Astrocyte of the cerebellum (primary cell): ENCODE data around the gene UBE2D2.

Experiments used
- DNase-seq: peaks from one replicate; pipeline ENCODE4 v3.0.0-alpha.2; 2011; ENCODE audit warnings: low read depth
- H3K4me3 ChIP-seq: 2 replicates; pipeline ENCODE4 v1.5.1; 2011; ENCODE audit warnings: mild to moderate bottlenecking, low read depth, low read length, moderate library complexity
- in situ Hi-C: cut with HindIII; loops from 2 replicates; pipeline ENCODE4 v1.10.0; 2017; ENCODE audit warnings: low sequenced_read_pairs
- TF ChIP-seq, protein P1 (sequence below): IDR thresholded peaks from 2 replicates; pipeline ENCODE4 v1.5.1; 2012; ENCODE audit warnings: low read length, low read depth, moderate library complexity, mild to moderate bottlenecking; ENCODE audit errors: missing control alignments

UBE2D2 gene

DNA sequence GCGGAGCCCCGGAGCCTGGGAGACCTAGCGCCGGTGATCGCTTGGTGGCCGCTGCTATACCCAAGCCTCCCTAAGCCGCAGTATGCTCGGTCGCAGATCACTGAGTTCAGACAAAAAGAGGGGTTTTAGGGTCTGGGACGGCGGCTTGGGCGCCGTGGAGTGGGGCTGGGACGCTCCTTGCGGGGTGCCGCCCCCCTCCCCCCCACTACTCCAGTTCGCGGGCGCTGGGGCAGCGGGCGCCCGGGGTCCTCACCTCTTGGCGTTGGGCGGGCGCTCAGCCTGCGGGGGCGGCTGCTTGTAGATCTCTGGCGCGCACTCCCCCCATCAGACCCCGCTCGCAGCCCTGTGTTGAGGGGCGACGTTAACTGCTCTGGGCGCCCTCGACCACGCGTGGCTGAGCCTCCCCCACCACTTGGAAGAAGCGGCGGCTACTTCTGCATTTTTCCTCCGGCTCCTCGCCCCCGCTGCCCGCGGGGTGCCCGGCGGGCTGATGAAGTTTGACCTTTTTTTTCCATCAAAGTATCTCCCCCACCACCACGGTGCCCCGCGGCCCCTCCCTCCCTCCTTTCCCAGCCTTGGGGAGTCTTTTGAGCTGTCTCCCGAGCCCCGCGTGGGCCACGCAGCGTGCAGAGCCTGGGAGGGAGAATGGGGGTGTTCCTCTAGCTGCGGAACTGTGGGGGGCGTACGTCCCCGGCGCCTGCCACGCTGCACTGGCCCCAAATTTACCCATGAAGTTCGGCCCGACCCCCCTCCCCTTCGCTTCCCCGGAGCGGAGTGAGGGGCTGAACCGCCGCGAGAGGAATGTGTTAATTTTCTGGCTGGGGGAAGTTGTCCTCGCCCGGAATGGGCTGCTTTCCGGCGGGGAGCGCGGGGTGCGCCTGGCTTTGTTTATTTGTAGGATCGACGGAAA lies 88.2 kb downstream of the UBE2D2 start:
- in situ Hi-C loops: loop anchor here (5.0 to 10.0 kb wide), 3 partner anchors 45 to 98 kb away; no protein-coding TSS in a partner anchor
- no peak for DNase-seq
- peak overlapping the region; percentile 90 for H3K4me3 ChIP-seq
- TF ChIP-seq, protein P1, sequence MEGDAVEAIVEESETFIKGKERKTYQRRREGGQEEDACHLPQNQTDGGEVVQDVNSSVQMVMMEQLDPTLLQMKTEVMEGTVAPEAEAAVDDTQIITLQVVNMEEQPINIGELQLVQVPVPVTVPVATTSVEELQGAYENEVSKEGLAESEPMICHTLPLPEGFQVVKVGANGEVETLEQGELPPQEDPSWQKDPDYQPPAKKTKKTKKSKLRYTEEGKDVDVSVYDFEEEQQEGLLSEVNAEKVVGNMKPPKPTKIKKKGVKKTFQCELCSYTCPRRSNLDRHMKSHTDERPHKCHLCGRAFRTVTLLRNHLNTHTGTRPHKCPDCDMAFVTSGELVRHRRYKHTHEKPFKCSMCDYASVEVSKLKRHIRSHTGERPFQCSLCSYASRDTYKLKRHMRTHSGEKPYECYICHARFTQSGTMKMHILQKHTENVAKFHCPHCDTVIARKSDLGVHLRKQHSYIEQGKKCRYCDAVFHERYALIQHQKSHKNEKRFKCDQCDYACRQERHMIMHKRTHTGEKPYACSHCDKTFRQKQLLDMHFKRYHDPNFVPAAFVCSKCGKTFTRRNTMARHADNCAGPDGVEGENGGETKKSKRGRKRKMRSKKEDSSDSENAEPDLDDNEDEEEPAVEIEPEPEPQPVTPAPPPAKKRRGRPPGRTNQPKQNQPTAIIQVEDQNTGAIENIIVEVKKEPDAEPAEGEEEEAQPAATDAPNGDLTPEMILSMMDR: no peak

DNA sequence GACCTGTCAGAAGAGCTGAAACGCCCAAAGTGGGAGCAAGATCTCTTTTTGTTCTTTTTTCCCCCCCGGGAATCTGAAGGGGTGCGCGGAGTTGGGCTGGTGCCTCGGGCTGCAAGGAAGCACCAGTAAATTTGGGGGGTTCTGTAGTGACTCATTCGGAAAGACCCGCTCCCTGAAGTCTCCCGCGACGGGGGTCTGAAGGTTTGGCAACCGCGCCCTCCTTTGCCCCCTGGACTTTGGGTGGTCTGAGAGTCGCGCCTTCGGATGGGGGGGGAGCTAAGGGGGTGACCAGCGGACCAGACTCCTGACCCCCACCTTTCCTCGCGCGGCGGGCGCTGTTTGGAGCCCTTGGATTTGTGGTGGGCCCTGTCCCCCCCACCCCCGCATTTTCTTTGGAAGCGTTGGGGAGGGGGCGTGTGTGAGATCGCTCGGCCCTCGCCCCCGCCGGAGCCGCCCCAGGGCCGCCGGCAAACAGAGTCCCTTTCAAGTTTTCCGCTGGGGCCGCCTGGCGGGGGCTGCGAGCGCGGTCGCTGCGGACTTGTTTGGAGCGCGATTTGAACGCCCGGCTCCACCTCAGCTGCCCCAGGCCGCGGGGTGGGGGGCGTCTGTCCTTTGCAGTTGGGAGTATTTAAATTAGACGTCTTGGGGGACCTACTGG lies 89.0 kb downstream of the UBE2D2 start:
- in situ Hi-C loops: no loop called here

DNA sequence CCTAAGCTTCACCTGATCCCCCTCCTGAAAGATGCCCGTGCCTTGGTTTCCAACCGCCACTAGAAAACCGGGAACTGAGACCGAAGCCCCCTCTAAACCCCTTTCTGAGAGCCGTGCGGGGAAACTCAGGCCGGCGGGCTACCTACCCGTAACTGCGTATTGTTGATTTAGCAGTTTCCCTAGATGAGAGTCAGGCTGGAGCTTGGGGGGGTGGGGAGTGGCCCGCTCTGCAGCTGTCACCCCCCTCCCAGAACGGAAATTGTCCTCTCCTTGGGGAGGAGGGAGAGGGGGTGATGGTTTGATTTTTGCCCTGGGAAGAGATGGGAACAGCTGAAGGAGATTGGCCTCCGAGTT lies 89.5 kb downstream of the UBE2D2 start:
- in situ Hi-C loops: no loop called here
- TF ChIP-seq, protein P1: no peak
- no peak for DNase-seq
- H3K4me3 ChIP-seq: peak overlapping the region; percentile 90

More for the DNA sequence above, 89.0 kb downstream of the UBE2D2 start:
- peak overlapping the region; percentile 90 for H3K4me3 ChIP-seq
- TF ChIP-seq, protein P1: peak; percentile 54
- DNase-seq: no peak

DNA sequence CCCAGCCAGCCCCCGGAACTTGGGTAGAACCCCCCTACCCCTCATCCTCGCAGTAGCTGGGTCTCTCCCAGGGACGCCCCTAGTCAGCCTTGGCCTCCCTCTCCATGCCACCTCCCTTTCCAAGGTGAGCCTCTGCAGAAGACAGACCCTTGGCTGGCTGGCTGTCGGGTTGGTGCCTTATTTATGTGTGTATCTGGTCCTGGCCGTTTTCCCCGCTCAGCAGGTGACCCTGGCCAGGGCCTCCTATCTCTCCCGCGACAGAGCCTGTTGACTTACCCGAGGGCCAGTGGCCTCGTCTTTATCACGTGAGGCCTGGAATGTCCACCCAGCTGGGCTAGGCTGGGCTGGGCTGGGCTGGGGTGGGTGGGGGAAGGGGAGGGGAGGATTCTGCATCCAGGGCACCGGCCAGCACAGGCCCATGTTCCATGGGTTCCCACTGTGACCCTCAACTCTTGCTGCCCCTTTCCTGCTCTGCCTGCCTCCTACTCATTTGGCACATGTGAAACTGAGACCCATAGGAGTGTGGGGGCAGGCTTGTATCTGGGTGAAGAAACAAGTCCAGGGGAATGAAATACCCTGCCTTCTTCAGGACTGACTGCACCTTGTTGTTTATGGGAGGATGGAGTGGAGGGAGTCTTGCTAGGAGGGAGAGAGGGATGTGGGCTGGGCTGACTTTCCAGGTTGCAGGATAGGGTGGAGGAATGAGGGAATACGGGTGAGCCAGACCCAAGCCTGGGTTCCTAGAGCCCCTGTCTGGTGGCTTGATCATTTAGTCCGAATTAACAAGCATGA lies 90.1 kb downstream of the UBE2D2 start:
- no peak for DNase-seq
- TF ChIP-seq, protein P1: no peak
- H3K4me3 ChIP-seq: peak overlapping the region; percentile 90
- in situ Hi-C loops: no loop called here

DNA sequence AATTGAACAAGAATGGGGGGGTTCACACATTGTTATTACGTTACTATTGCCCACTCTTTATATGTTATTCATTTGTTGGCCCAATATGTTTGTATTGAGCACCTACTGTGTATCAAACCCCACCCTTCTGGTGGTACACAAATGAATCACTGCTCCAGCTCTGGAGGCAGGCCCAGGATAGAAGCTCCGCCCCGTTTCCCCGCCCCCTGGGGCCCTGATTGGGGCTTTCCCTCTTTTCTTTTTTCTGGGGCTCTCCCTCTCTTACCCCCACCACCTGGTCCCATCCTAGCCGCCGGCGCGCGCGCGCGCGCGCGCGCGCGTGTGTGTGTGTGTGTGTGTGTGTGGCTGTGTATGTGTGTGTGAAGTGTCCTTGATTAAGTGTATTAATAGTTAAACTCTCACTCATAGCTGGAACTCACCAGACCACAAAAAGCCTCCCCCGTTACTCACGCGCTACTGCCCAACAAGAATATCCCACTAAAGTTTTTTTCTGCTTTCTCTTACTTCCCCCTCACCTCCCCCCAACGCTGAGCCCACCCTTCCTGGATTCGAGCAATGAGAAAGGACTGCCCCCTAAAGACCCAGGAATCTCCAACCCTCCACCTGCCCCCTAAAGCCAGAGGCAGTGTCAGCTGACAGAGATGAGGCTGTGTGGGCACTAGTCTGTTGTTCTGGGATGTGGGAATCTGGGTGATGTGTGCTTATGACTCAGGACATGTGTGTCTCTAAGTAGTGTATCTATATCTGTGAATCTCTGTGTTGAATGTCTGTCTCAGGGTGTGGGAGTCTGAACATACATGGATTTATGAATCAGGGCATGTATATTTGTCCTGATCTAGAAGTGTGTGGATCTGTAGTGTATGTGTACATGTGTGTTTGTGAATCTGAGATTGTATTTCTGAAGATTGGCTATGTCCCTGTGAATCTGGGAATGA lies 91.0 kb downstream of the UBE2D2 start:
- TF ChIP-seq, protein P1: no peak
- in situ Hi-C loops: no loop called here
- H3K4me3 ChIP-seq: peak overlapping the region; percentile 90
- peak; percentile 55 for DNase-seq
